B cell (primary cell): Measurements from ENCODE around the gene MTHFD1L. TPM values are rescaled to one million over a fixed set of nuclear protein-coding genes. Genes with fewer than 3 reads are reported as not detected.

ENCODE experiments used
- ATAC-seq: fragments of 200-7000 bp; cut with Tn5 transposase; one replicate; pipeline ENCODE4 v1.10.0; 2021; ENCODE audit warnings: low read depth, mild to moderate bottlenecking, moderate number of reproducible peaks, moderate library complexity
- CTCF ChIA-PET: fragments of 350-600 bp; sonication (Branson Sonifier 250); formaldehyde crosslinking; loops from one replicate; lab custom pipeline; 2021; ENCODE audit warnings: antibody characterized with exemption, inconsistent platforms; lab: Charles Lee
- POLR2A ChIA-PET: fragments of 350-600 bp; sonication (Branson Sonifier 250); formaldehyde crosslinking; loops from one replicate; lab custom pipeline; 2021; ENCODE audit warnings: antibody characterized with exemption; lab: Charles Lee
- DNase-seq: peaks from one replicate; pipeline ENCODE4 v3.0.0; 2013
- H2AFZ ChIP-seq: 2 replicates; pipeline ENCODE4 v1.6.1; 2012; ENCODE audit warnings: mild to moderate bottlenecking, low read depth, low read length; ENCODE audit not compliant: insufficient read depth, poor library complexity, severe bottlenecking
- H3K27ac ChIP-seq, 2 donors: 1 replicate in 1 of 2; 2 replicates in 1 of 2; pipeline ENCODE4 v1.5.1; 2012 to 2013; ENCODE audit warnings: low read length in 2 of 2, mild to moderate bottlenecking in 2 of 2, moderate library complexity in 1 of 2
- H3K27me3 ChIP-seq, 4 experiments: fragments of 200-600 bp in 1 of 4; sonication (generic) in 1 of 4; replicated peaks in 1 of 4; 1 replicate in 2 of 4; 2 replicates in 2 of 4; pipeline versions ENCODE4 v1.6.1 to v1.7.0; 2013 to 2016; ENCODE audit warnings: low read length in 3 of 4, mild to moderate bottlenecking in 2 of 4, mixed read lengths in 1 of 4, moderate library complexity in 1 of 4; ENCODE audit not compliant: insufficient read depth in 4 of 4, control insufficient read depth in 3 of 4; ENCODE audit errors: control extremely low read depth in 1 of 4
- H3K36me3 ChIP-seq, 2 experiments: replicated peaks in 1 of 2; 1 replicate in 1 of 2; 2 replicates in 1 of 2; pipeline versions ENCODE4 v1.6.1 to v1.7.1; 2013; ENCODE audit warnings: low read length in 1 of 2; ENCODE audit not compliant: insufficient read depth in 2 of 2, control insufficient read depth in 1 of 2; ENCODE audit errors: control extremely low read depth in 1 of 2, extremely low read depth in 1 of 2
- H3K4me1 ChIP-seq, 2 donors: fragments of 200-600 bp in 1 of 2; sonication (generic) in 1 of 2; 1 replicate in 1 of 2; 2 replicates in 1 of 2; pipeline versions ENCODE4 v1.5.1 to v1.6.1; 2013 to 2017; ENCODE audit warnings: low read length in 2 of 2; ENCODE audit not compliant: control insufficient read depth in 2 of 2, insufficient read depth in 2 of 2
- H3K4me2 ChIP-seq: replicated peaks from 2 replicates; pipeline ENCODE3; 2012; ENCODE audit warnings: mild to moderate bottlenecking, low read depth, low read length; ENCODE audit not compliant: poor library complexity, severe bottlenecking
- H3K4me3 ChIP-seq, 5 experiments: fragments of 200-600 bp in 1 of 5; sonication (generic) in 1 of 5; 1 replicate in 3 of 5; 2 replicates in 2 of 5; pipeline versions ENCODE4 v1.5.1 to v1.7.0; 2011 to 2016; ENCODE audit warnings: low read length in 4 of 5, mild to moderate bottlenecking in 4 of 5, low read depth in 2 of 5, control low read depth in 1 of 5, moderate library complexity in 1 of 5; ENCODE audit not compliant: insufficient read depth in 1 of 5; ENCODE audit errors: control extremely low read depth in 1 of 5, extremely low read depth in 1 of 5
- H3K79me2 ChIP-seq: fragments of 200-600 bp; sonication (generic); one replicate; pipeline ENCODE4 v1.6.0; 2016; ENCODE audit warnings: low read length; ENCODE audit not compliant: control insufficient read depth, insufficient read depth
- H3K9ac ChIP-seq: fragments of 200-600 bp; sonication (generic); 2 replicates; pipeline ENCODE4 v1.6.1; 2017; ENCODE audit warnings: mild to moderate bottlenecking, low read length, moderate library complexity
- H3K9me3 ChIP-seq, 3 donors: one replicate each; pipeline versions ENCODE4 v1.6.1 to v1.7.1; 2013; ENCODE audit warnings: low read length in 2 of 3; ENCODE audit not compliant: control insufficient read depth in 2 of 3, insufficient read depth in 1 of 3; ENCODE audit errors: control extremely low read depth in 1 of 3
- H4K20me1 ChIP-seq: 2 replicates; pipeline ENCODE4 v1.6.0; 2012; ENCODE audit warnings: mild to moderate bottlenecking, low read length; ENCODE audit not compliant: insufficient read depth, control insufficient read depth, poor library complexity, severe bottlenecking
- H3K27ac Mint-ChIP-seq: one replicate; pipeline ENCODE4 v1.8.0; 2021; ENCODE audit warnings: mixed read lengths
- H3K27me3 Mint-ChIP-seq: one replicate; pipeline ENCODE4 v1.8.0; 2021; ENCODE audit warnings: mixed read lengths
- H3K4me1 Mint-ChIP-seq: one replicate; pipeline ENCODE4 v1.8.0; 2021; ENCODE audit warnings: mixed read lengths
- H3K4me3 Mint-ChIP-seq: one replicate; pipeline ENCODE4 v1.8.0; 2021; ENCODE audit warnings: mixed read lengths
- H3K9me3 Mint-ChIP-seq: one replicate; pipeline ENCODE4 v1.8.0; 2022; ENCODE audit warnings: mixed read lengths; ENCODE audit not compliant: insufficient read depth
- CTCF ChIP-seq: fragments of 200-600 bp; IDR thresholded peaks from one replicate; pipeline ENCODE4 v1.8.0; 2022; ENCODE audit warnings: antibody characterized with exemption, mild to moderate bottlenecking
- EZH2 ChIP-seq: IDR thresholded peaks from 2 replicates; pipeline ENCODE4 v1.6.1; 2012; ENCODE audit warnings: borderline replicate concordance, low read depth, mild to moderate bottlenecking, moderate library complexity, low read length; ENCODE audit not compliant: insufficient read depth, poor library complexity, severe bottlenecking
- WGBS: methylation state at CpG from one replicate; pipeline ENCODE4 v1.1.5; 2013; ENCODE audit warnings: missing lambda C conversion rate; ENCODE audit not compliant: insufficient coverage; 5-methylcytosine and 5-hydroxymethylcytosine counted together
- intact Hi-C: fragments of 100-400 bp; cut with micrococcal nuclease; formaldehyde crosslinking; loops from one replicate; pipeline ENCODE4 v1.10.0; 2022
- polyA plus RNA-seq: library from polyadenylated mRNA; depleted of rRNA; stranded (reverse); fragments of >200 nt; gene quantifications from 2 replicates; pipeline ENCODE4 v1.2.3, GENCODE V29; 2012
- total RNA-seq, 2 donors: library from RNA; stranded (reverse); fragments of 120-200 nt in 1 of 2; gene quantifications; 1 replicate in 1 of 2; 2 replicates in 1 of 2; pipeline versions ENCODE4 v1.2.3 to v1.2.4, GENCODE V29; 2013 to 2022

The MTHFD1L gene
- total and polyA plus RNA-seq, 2 donors (not counting 1 experiment from before 2014, with no cell fraction given): 2.9 to 16.1 TPM

GRCh38 chr6:151018911-151019782, 153.6 kb downstream of the MTHFD1L start:
- Mint-ChIP-seq H3K27ac (no peak overlapping the region), H3K4me1 (peaks cover 3% of the 10 kb centered on the region), H3K27me3 (no peaks in the 10 kb centered on the region), H3K4me3 (no peak overlapping the region), H3K9me3 (no peaks in the 10 kb centered on the region)
- Histone ChIP-seq H3K4me2 (no peak overlapping the region), H3K9me3 (no peaks in the 10 kb centered on the region), H3K27ac (no peak overlapping the region), H3K4me3 (no peak overlapping the region), H3K27me3 (no peaks in the 10 kb centered on the region), H4K20me1 (no peaks in the 10 kb centered on the region), H3K4me1 (peaks cover 0 to 4% of the 10 kb centered on the region in 2 donors), H3K36me3 (no peaks in the 10 kb centered on the region), H2AFZ (no peak overlapping the region), H3K79me2 (no peaks in the 10 kb centered on the region), H3K9ac (no peak overlapping the region)
- intact Hi-C loops: no loop called here
- 98% methylated on average over 5 of the region's 7 CpGs for WGBS
- ATAC-seq: no peak
- no peak for TF ChIP-seq EZH2
- TF ChIP-seq CTCF: no peak
- POLR2A ChIA-PET: no interaction called here
- CTCF ChIA-PET: interaction anchor here (8.3 kb wide), 1 partner anchor 305 kb away, joined by 100 read pairs; no protein-coding TSS in a partner anchor
- DNase-seq: no peak

GRCh38 chr6:151021896-151022295, 156.4 kb downstream of the MTHFD1L start:
- no peak overlapping the region for H3K4me3 Mint-ChIP-seq
- Histone ChIP-seq H3K27ac (no peak overlapping the region), H2AFZ (no peak overlapping the region), H3K4me2 (no peak overlapping the region), H3K9ac (no peak overlapping the region), H3K4me3 (no peak overlapping the region), H3K4me1 (no peaks in the 10 kb centered on the region), H4K20me1 (no peaks in the 10 kb centered on the region), H3K36me3 (no peaks in the 10 kb centered on the region), H3K9me3 (no peaks in the 10 kb centered on the region), H3K27me3 (no peaks in the 10 kb centered on the region), H3K79me2 (no peaks in the 10 kb centered on the region)
- TF ChIP-seq CTCF (no peak), EZH2 (no peak)
- H3K9me3 Mint-ChIP-seq: no peaks in the 10 kb centered on the region
- intact Hi-C loops: no loop called here
- no peak for DNase-seq
- H3K27me3 Mint-ChIP-seq: no peaks in the 10 kb centered on the region
- ATAC-seq: no peak
- POLR2A ChIA-PET: no interaction called here
- 85% methylated on average over 3 of the region's 4 CpGs for WGBS
- H3K27ac Mint-ChIP-seq: no peak overlapping the region
- no peaks in the 10 kb centered on the region for H3K4me1 Mint-ChIP-seq
- CTCF ChIA-PET: no interaction called here
